ENCODE measurements around the gene IMMP2L.
"Not testable (repeated sequence)": the region's sequence is repeated elsewhere in the genome, so short reads cannot be mapped to it uniquely, and the experiment has no call there.

The IMMP2L gene

DNA sequence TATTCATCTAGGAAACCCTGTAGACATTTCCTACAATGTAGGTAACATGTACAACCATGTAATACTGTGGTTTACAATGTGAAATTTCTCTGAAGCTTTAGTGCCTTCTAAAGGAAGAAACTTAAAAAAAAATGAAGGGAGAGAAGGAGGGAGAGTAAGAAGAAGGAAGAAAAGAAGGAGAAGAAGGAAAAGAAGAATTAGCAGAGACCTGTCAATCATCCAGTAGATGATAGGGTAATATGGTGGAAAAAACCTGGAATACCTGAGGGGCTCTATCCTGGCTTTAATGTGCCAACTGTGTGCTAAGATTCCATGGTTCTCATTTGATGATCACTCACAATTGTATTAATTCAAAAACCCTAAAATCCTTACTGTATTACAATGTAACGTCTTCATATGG, 474.0 kb downstream of the IMMP2L start:
- in situ Hi-C loops (cut with HindIII; ENCODE audit: low sequenced_read_pairs): no loop called here

DNA sequence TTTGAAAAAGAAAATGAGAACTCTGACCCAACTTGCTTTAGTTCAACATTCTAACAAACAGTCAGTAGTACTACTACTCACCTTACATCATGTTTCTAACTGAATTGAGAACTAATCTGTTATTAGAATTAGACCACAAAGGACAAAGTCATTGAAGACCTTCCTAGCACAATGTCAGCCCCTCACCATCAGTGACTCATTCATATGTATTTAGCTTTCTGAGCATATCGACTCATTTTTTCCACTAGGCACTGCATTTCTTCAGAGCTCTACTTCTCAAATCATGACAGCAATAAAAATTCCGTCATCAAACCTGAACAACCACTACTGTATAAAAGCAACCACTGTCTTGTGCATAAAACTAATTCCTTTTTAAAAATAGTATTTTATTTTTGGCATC, 475.8 kb downstream of the IMMP2L start:
- in situ Hi-C loops (cut with HindIII; ENCODE audit: low sequenced_read_pairs): no loop called here

- in situ Hi-C loops (cut with HindIII; ENCODE audit: low sequenced_read_pairs): no loop called here
Measured at GRCh38 chr7:111085356-111085755, 476.9 kb downstream of the IMMP2L start.

DNA sequence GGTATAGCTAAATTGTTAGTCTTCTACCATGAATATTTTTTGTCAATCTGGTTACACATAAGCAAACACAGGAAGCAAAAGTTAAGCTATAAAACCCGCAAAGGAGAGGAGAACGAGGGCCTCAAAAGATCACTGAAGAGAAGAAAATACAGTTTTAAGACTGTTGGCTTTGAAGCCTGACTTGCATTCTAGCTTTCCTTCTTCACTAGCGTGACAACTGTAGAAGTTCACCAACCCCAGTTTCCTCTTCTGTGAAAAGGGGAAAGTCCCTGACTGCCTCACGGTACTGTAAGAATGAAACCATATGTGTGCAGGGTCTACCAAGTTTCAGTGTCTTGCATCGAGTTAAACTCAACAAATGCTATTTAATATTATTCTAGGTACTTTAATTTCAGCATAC, 478.9 kb downstream of the IMMP2L start:
- in situ Hi-C loops (cut with HindIII; ENCODE audit: low sequenced_read_pairs): no loop called here

GRCh38 chr7:111082351-111082750, 479.9 kb downstream of the IMMP2L start:
- in situ Hi-C loops (cut with HindIII; ENCODE audit: low sequenced_read_pairs): no loop called here

- in situ Hi-C loops (cut with HindIII; ENCODE audit: low sequenced_read_pairs): no loop called here
Measured at GRCh38 chr7:111081546-111082267, 480.6 kb downstream of the IMMP2L start.

GRCh38 chr7:111080495-111081105, 481.7 kb downstream of the IMMP2L start:
- in situ Hi-C loops (cut with HindIII; ENCODE audit: low sequenced_read_pairs): no loop called here

GRCh38 chr7:111077001-111077400, 485.3 kb downstream of the IMMP2L start:
- in situ Hi-C loops (cut with HindIII; ENCODE audit: low sequenced_read_pairs): no loop called here

GRCh38 chr7:111076205-111076604, 486.1 kb downstream of the IMMP2L start:
- in situ Hi-C loops (cut with HindIII; ENCODE audit: low sequenced_read_pairs): no loop called here

DNA sequence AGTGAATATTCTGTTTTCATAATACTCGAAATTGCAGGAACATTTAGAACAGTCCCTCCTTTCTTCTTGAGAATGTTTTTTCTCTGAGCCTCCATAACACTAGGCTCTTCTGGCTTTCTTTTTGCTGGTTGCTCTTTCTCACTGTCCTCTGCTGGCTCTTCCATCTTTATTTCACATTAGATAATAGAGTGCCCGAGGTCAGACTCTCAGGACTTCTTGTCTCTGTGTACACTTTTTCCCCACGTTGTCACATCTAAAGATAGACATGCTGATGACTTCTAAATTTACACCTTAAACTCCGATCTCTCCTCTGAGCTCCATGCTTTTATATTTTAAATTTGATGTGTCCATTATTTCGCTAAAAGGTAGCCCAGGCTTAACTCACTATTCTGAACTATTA, 486.8 kb downstream of the IMMP2L start:
- in situ Hi-C loops (cut with HindIII; ENCODE audit: low sequenced_read_pairs): no loop called here

GRCh38 chr7:111074748-111075146, 487.5 kb downstream of the IMMP2L start:
- in situ Hi-C loops (cut with HindIII; ENCODE audit: low sequenced_read_pairs): no loop called here

DNA sequence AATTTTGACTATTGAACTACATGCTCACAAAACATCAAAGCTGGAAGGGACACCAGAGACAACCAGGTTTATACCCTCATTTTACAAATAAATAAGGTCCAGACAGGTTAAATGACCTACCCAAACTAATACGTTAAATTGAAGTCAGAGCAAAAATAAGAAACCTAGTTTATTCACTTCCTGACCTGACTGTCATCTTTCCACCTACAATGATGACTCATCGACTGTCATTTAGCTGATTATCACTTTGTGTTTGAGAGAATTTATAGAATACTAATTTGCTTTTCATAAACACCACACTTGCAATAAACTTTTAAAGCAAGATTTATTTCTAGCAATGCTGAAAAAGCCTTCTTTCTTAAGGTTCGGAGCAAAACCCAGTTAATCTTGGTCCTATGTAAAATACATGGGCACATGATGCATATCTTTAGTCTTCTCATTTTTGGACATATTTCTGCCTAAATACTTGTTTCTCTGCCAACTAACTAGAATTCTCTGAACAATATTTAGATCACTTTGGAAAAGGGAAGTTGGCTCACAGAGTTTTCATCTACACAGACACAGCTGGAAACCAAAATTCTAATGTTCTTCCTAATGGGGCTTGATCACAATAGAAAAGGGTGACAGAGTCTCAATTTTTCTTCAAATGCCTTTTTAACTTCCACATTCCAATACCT, 488.1 kb downstream of the IMMP2L start:
- in situ Hi-C loops (cut with HindIII; ENCODE audit: low sequenced_read_pairs): no loop called here

- in situ Hi-C loops (cut with HindIII; ENCODE audit: low sequenced_read_pairs): not testable (repeated sequence)
Measured at GRCh38 chr7:111072658-111073057, 489.6 kb downstream of the IMMP2L start.

DNA sequence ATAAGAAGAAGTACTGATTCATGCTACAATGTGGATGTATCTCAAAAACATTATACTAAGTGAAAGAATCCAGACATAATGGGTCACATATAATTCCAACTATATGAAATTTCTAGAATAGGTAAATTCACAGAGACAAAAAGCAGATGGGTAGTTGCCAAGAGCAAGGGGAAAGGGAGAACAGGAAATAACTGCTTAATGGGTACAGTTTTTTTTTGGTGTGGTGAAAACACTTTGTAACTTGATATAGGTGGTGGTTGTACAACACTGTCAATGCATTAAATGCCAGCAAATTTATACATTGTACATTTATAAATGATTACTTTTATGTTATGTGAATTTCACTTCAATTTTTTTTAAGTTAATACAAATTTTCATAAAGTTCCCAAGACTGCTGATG, 490.7 kb downstream of the IMMP2L start:
- in situ Hi-C loops (cut with HindIII; ENCODE audit: low sequenced_read_pairs): no loop called here

GRCh38 chr7:111068618-111069017, 493.7 kb downstream of the IMMP2L start:
- in situ Hi-C loops (cut with HindIII; ENCODE audit: low sequenced_read_pairs): no loop called here

DNA sequence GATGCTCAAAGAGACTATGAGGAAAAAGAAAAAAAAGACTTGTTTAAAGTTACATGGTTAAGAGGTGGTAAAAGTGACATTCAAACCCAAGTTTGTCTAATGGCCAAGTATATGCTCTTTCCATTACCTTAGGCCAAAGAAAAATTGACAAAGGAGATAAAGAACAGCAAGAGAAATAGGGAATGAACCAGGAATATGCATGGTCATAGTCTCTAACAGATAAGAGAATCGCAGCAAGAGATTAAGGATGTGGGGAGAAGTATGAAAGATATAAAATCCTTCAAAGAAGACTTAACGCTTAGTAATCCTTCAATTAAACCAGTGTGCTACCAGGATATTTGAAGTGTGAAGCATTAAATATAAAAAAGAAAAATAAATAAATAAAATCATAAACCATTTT, 494.6 kb downstream of the IMMP2L start:
- in situ Hi-C loops (cut with HindIII; ENCODE audit: low sequenced_read_pairs): no loop called here

GRCh38 chr7:111067251-111067650, 495.0 kb downstream of the IMMP2L start:
- in situ Hi-C loops (cut with HindIII; ENCODE audit: low sequenced_read_pairs): no loop called here

DNA sequence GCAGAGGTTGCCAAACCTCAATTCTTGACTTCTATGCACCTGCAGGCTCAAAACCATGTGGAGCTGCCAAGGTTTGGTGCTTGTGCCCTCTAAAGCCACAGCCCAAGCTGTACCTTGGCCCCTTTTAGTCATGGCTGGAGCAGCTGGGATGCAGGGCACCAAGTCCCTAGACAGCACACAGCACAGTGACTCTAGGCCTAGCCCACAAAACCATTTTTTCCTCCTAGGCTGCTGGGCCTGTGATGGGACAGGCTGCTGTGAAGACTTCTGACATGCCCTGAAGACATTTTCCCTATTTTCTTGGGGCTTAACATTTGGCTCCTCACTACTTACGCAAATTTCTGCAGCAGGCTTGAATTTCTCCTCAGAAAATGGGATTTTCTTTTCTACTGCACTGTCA, 499.1 kb downstream of the IMMP2L start:
- in situ Hi-C loops (cut with HindIII; ENCODE audit: low sequenced_read_pairs): no loop called here

DNA sequence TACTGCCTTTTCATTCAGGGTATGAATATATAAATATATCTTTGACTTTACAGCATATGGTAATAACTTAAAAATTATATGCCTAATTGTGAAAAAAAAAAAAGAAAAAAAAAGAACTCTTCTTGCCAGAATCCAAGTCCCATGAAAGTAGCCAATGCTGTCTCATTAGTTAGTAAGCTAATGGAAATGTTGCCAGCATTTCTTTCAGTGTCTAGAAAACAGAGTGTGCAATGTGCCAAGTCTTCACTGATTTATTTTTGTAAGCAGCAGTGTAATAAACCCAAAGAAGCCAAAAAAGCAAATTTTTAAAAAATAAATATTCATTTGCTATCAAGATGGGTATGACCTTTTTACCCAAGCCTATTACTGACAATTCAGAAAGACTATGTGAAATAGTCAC, 502.5 kb downstream of the IMMP2L start:
- in situ Hi-C loops (cut with HindIII; ENCODE audit: low sequenced_read_pairs): no loop called here

GRCh38 chr7:111057066-111057465, 505.2 kb downstream of the IMMP2L start:
- in situ Hi-C loops (cut with HindIII; ENCODE audit: low sequenced_read_pairs): no loop called here

GRCh38 chr7:111056371-111056770, 505.9 kb downstream of the IMMP2L start:
- in situ Hi-C loops (cut with HindIII; ENCODE audit: low sequenced_read_pairs): no loop called here

DNA sequence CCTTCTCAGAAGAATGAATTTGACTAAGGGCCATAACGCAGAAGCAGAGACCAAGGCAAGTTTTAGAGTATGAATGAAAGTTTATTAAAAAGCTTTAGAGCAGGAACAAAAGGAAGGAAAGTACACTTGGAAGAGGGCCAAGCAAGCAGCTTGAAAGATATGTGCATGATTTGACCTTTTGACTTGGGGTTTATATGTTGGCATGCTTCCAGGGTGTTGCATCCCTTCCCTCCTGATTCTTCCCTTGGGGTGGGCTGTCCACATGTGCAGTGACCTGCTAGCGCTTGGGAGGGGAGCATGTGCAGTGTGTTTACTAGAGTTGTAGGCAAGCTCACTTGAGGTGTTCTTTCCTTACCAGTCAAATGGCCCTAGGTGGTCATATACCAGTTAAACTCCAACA, 509.3 kb downstream of the IMMP2L start:
- in situ Hi-C loops (cut with HindIII; ENCODE audit: low sequenced_read_pairs): no loop called here
